Measurements from ENCODE around the gene HRG. TPM values are rescaled to one million over a fixed set of nuclear protein-coding genes. Genes with fewer than 3 reads are reported as not detected.

HRG gene
- polyA plus RNA-seq, 1 of the 3 experiments (the other 2 are of a cell fraction), result not detected

DNA sequence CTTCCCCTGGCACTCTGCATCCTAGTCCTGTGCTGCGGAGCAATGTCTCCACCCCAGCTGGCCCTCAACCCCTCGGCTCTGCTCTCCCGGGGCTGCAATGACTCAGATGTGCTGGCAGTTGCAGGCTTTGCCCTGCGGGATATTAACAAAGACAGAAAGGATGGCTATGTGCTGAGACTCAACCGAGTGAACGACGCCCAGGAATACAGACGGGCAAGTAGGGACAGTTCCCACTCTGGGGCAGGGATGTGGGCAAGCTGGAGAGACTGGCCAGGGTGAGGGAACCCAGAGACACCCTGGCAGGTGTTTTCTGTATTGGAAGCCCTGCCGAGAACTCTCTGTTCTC lies 25.4 kb upstream of the HRG start:
- no peak overlapping the region for H3K4me3 ChIP-seq (ENCODE audit: low read depth in 2 of 2, low read length in 1 of 2)
- H3K9ac ChIP-seq, result no peak overlapping the region
- no peaks in the 10 kb centered on the region for H3K79me2 ChIP-seq (ENCODE audit: insufficient read depth)
- no peaks in the 10 kb centered on the region for H3F3A ChIP-seq (replicated peaks; ENCODE audit: insufficient read depth)
- peaks cover 30% of the 10 kb centered on the region; the same call in 1 of the 2 replicates for H3K27me3 ChIP-seq (ENCODE audit: insufficient read depth)
- no peak for DNase-seq
- no peak overlapping the region for H2AFZ ChIP-seq (ENCODE audit: low read depth)
- no peak overlapping the region for H3K27ac ChIP-seq (ENCODE audit: low read depth in 2 of 2, low read length in 1 of 2)
- WGBS (ENCODE audit: low lambda C conversion rate), result 17% methylated on average over 9 of the region's 9 CpGs
- no peaks in the 10 kb centered on the region for H3K4me1 ChIP-seq (ENCODE audit: control insufficient read depth in 1 of 2, insufficient read depth in 2 of 2, low read depth in 1 of 2, low read length in 1 of 2)
- ChIA-PET POLR2A (no interaction called here), CTCF (interaction anchor here (1.5 kb wide), 1 partner anchor 24 kb away, joined by 3 read pairs; no protein-coding TSS in a partner anchor)
- no peaks in the 10 kb centered on the region for H4K20me1 ChIP-seq (ENCODE audit: insufficient read depth)
- no peaks in the 10 kb centered on the region for H3K9me2 ChIP-seq
- peak overlapping the region; percentile 67 for H3K4me2 ChIP-seq
- no peaks in the 10 kb centered on the region for H3K36me3 ChIP-seq (replicated peaks in 1 of 2; ENCODE audit: control insufficient read depth in 1 of 2, insufficient read depth in 2 of 2, low read length in 1 of 2)
- no peaks in the 10 kb centered on the region for H3K9me3 ChIP-seq
- TF ChIP-seq, protein P1, sequence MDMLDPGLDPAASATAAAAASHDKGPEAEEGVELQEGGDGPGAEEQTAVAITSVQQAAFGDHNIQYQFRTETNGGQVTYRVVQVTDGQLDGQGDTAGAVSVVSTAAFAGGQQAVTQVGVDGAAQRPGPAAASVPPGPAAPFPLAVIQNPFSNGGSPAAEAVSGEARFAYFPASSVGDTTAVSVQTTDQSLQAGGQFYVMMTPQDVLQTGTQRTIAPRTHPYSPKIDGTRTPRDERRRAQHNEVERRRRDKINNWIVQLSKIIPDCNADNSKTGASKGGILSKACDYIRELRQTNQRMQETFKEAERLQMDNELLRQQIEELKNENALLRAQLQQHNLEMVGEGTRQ (IDR thresholded peaks at IDR 0.05; ENCODE audit: borderline replicate concordance, low read depth, low read length), result no peak
- TF ChIP-seq EZH2phosphoT487 (IDR thresholded peaks at IDR 0.05; ENCODE audit: borderline replicate concordance, low read depth) (no peak), RFX5 (IDR thresholded peaks at IDR 0.05; ENCODE audit: low read length) (no peak), SIN3A (IDR thresholded peaks at IDR 0.05; ENCODE audit: borderline replicate concordance, low read depth, low read length) (no peak), TEAD4 (IDR thresholded peaks at IDR 0.05; ENCODE audit: borderline replicate concordance, insufficient read depth) (no peak), ELF1 (IDR thresholded peaks at IDR 0.05) (no peak), EP300 (IDR thresholded peaks at IDR 0.05; ENCODE audit: borderline replicate concordance in 1 of 2, low read depth in 1 of 2, low read length in 1 of 2) (no peak), TCF12 (IDR thresholded peaks at IDR 0.05) (0 out of 2 replicates have a peak, but pooled peaks have one; percentile 5), CHD2 (IDR thresholded peaks at IDR 0.05; ENCODE audit: low read length, partially characterized antibody) (no peak), YY1 (IDR thresholded peaks at IDR 0.05; ENCODE audit: low read depth) (no peak), FOXJ3 (CRISPR knock-in tag; IDR thresholded peaks at IDR 0.05) (no peak), POLR2AphosphoS5 (IDR thresholded peaks at IDR 0.05; ENCODE audit: low read depth, low read length) (no peak), RAD21 (IDR thresholded peaks at IDR 0.05; ENCODE audit: low read length) (no peak), RXRA (IDR thresholded peaks at IDR 0.05; ENCODE audit: borderline replicate concordance, low read depth) (no peak), MXI1 (IDR thresholded peaks at IDR 0.05; ENCODE audit: low read depth, low read length) (no peak), JUND (IDR thresholded peaks at IDR 0.05) (0 out of 2 replicates have a peak, but pooled peaks have one; percentile 7), FOSL2 (IDR thresholded peaks at IDR 0.05; ENCODE audit: borderline replicate concordance, low read depth) (0 out of 2 replicates have a peak, but pooled peaks have one; percentile 19), TAF1 (IDR thresholded peaks at IDR 0.05; ENCODE audit: borderline replicate concordance, low read depth, low read length) (no peak), NFIC (IDR thresholded peaks at IDR 0.05; ENCODE audit: borderline replicate concordance) (no peak), NRF1 (IDR thresholded peaks at IDR 0.05; ENCODE audit: low read depth, low read length) (no peak), MEF2A (IDR thresholded peaks at IDR 0.05; ENCODE audit: borderline replicate concordance, low read depth) (no peak), FOXM1 (IDR thresholded peaks at IDR 0.05; ENCODE audit: low read depth) (no peak)
- TF ChIP-seq, protein P2, sequence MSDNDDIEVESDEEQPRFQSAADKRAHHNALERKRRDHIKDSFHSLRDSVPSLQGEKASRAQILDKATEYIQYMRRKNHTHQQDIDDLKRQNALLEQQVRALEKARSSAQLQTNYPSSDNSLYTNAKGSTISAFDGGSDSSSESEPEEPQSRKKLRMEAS (IDR thresholded peaks at IDR 0.05; ENCODE audit: low read depth), result no peak
- TF ChIP-seq, protein P3, sequence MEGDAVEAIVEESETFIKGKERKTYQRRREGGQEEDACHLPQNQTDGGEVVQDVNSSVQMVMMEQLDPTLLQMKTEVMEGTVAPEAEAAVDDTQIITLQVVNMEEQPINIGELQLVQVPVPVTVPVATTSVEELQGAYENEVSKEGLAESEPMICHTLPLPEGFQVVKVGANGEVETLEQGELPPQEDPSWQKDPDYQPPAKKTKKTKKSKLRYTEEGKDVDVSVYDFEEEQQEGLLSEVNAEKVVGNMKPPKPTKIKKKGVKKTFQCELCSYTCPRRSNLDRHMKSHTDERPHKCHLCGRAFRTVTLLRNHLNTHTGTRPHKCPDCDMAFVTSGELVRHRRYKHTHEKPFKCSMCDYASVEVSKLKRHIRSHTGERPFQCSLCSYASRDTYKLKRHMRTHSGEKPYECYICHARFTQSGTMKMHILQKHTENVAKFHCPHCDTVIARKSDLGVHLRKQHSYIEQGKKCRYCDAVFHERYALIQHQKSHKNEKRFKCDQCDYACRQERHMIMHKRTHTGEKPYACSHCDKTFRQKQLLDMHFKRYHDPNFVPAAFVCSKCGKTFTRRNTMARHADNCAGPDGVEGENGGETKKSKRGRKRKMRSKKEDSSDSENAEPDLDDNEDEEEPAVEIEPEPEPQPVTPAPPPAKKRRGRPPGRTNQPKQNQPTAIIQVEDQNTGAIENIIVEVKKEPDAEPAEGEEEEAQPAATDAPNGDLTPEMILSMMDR (IDR thresholded peaks at IDR 0.05), result no peak
- TF ChIP-seq, protein P4, sequence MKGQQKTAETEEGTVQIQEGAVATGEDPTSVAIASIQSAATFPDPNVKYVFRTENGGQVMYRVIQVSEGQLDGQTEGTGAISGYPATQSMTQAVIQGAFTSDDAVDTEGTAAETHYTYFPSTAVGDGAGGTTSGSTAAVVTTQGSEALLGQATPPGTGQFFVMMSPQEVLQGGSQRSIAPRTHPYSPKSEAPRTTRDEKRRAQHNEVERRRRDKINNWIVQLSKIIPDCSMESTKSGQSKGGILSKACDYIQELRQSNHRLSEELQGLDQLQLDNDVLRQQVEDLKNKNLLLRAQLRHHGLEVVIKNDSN (IDR thresholded peaks at IDR 0.05; ENCODE audit: borderline replicate concordance, low read depth), result no peak
- TF ChIP-seq, protein P5, sequence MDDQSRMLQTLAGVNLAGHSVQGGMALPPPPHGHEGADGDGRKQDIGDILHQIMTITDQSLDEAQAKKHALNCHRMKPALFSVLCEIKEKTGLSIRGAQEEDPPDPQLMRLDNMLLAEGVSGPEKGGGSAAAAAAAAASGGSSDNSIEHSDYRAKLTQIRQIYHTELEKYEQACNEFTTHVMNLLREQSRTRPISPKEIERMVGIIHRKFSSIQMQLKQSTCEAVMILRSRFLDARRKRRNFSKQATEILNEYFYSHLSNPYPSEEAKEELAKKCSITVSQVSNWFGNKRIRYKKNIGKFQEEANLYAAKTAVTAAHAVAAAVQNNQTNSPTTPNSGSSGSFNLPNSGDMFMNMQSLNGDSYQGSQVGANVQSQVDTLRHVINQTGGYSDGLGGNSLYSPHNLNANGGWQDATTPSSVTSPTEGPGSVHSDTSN (IDR thresholded peaks at IDR 0.05), result 0 out of 2 replicates have a peak, but pooled peaks have one; percentile 7
- TF ChIP-seq, protein P6, sequence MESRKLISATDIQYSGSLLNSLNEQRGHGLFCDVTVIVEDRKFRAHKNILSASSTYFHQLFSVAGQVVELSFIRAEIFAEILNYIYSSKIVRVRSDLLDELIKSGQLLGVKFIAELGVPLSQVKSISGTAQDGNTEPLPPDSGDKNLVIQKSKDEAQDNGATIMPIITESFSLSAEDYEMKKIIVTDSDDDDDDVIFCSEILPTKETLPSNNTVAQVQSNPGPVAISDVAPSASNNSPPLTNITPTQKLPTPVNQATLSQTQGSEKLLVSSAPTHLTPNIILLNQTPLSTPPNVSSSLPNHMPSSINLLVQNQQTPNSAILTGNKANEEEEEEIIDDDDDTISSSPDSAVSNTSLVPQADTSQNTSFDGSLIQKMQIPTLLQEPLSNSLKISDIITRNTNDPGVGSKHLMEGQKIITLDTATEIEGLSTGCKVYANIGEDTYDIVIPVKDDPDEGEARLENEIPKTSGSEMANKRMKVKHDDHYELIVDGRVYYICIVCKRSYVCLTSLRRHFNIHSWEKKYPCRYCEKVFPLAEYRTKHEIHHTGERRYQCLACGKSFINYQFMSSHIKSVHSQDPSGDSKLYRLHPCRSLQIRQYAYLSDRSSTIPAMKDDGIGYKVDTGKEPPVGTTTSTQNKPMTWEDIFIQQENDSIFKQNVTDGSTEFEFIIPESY (IDR thresholded peaks at IDR 0.05; ENCODE audit: borderline replicate concordance, low read depth), result no peak
- TF ChIP-seq, protein P7, sequence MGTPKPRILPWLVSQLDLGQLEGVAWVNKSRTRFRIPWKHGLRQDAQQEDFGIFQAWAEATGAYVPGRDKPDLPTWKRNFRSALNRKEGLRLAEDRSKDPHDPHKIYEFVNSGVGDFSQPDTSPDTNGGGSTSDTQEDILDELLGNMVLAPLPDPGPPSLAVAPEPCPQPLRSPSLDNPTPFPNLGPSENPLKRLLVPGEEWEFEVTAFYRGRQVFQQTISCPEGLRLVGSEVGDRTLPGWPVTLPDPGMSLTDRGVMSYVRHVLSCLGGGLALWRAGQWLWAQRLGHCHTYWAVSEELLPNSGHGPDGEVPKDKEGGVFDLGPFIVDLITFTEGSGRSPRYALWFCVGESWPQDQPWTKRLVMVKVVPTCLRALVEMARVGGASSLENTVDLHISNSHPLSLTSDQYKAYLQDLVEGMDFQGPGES (IDR thresholded peaks at IDR 0.05; ENCODE audit: low read depth, low read length), result no peak

Measured in SK-N-SH (cell line).